Loucy (cell line): ENCODE data around the gene GLRA1.

Experiments used
- H2AFZ ChIP-seq: fragments of 200-600 bp; sonication (generic); 2 replicates; pipeline ENCODE4 v1.6.0; 2016; ENCODE audit warnings: antibody characterized with exemption, mild to moderate bottlenecking, low read length, moderate library complexity
- H3F3A ChIP-seq: fragments of 200-600 bp; 2 replicates; pipeline ENCODE4 v1.6.0; 2016; ENCODE audit warnings: antibody characterized with exemption, low read depth, mild to moderate bottlenecking
- H3K27me3 ChIP-seq: fragments of 200-600 bp; sonication (generic); 2 replicates; pipeline ENCODE4 v1.6.1; 2014; ENCODE audit warnings: low read length, mild to moderate bottlenecking; ENCODE audit not compliant: insufficient read depth, poor library complexity, severe bottlenecking
- H3K36me3 ChIP-seq: fragments of 200-600 bp; sonication (generic); 2 replicates; pipeline ENCODE4 v1.6.1; 2016; ENCODE audit warnings: low read length; ENCODE audit not compliant: insufficient read depth
- H3K4me1 ChIP-seq: fragments of 200-600 bp; sonication (generic); 2 replicates; pipeline ENCODE4 v1.5.1; 2014; ENCODE audit warnings: low read length, mild to moderate bottlenecking; ENCODE audit not compliant: insufficient read depth, poor library complexity, severe bottlenecking
- H3K4me2 ChIP-seq: fragments of 200-600 bp; sonication (generic); 2 replicates; pipeline ENCODE4 v1.6.0; 2014; ENCODE audit warnings: antibody characterized with exemption, low read length, low read depth, mild to moderate bottlenecking; ENCODE audit not compliant: poor library complexity, severe bottlenecking
- H3K4me3 ChIP-seq: fragments of 200-600 bp; sonication (generic); 2 replicates; pipeline ENCODE4 v1.5.1; 2014; ENCODE audit warnings: low read length, mild to moderate bottlenecking, mixed read lengths; ENCODE audit not compliant: poor library complexity, severe bottlenecking
- H3K79me2 ChIP-seq: fragments of 200-600 bp; sonication (generic); 2 replicates; pipeline ENCODE4 v1.6.1; 2014; ENCODE audit warnings: low read length; ENCODE audit not compliant: insufficient read depth
- H3K9ac ChIP-seq: fragments of 200-600 bp; sonication (generic); 2 replicates; pipeline ENCODE4 v1.6.0; 2014; ENCODE audit warnings: mild to moderate bottlenecking, low read depth, low read length, moderate library complexity; ENCODE audit not compliant: poor library complexity, severe bottlenecking
- H3K9me2 ChIP-seq: fragments of 200-600 bp; sonication (generic); replicated peaks from 2 replicates; pipeline ENCODE4 v1.6.1; 2016; ENCODE audit warnings: low read depth, low read length, mixed read lengths
- H3K9me3 ChIP-seq: fragments of 200-600 bp; sonication (generic); 2 replicates; pipeline ENCODE4 v1.6.1; 2014; ENCODE audit warnings: mild to moderate bottlenecking, antibody characterized with exemption, low read length, low read depth; ENCODE audit not compliant: insufficient read depth
- H4K20me1 ChIP-seq: fragments of 200-600 bp; sonication (generic); 2 replicates; pipeline ENCODE4 v1.6.0; 2014; ENCODE audit warnings: antibody characterized with exemption, low read length, mild to moderate bottlenecking; ENCODE audit not compliant: insufficient read depth, poor library complexity, severe bottlenecking
- CTCF ChIP-seq: fragments of 200-600 bp; sonication (generic); conservative IDR thresholded peaks from 2 replicates; pipeline ENCODE4 v1.5.1; 2014; ENCODE audit warnings: mild to moderate bottlenecking, antibody characterized with exemption, low read length
- EZH2phosphoT487 ChIP-seq: fragments of 200-600 bp; IDR thresholded peaks from 2 replicates; pipeline ENCODE4 v1.6.1; 2018; ENCODE audit warnings: antibody characterized with exemption, mild to moderate bottlenecking, moderate library complexity, borderline replicate concordance

GLRA1 gene

DNA sequence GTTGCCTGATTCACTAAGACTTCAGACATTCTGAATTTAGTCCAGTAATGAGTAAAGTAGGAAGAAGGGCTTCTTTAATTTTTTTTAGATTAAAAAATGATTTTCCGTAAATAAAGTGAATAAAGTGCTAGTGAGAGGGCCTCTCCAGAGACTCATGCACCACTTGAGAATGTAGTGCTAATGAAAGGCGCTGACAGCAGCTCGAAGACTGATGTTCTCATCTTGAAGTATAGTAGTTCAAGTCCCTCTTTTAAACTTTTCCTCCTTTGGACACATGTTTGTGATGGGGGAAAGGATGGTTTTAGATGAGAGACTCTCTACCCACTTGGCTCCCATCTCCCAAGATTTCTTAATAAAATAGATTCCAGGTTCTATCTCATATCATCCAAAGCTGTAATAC, 104.4 kb downstream of the GLRA1 start:
- no peaks in the 10 kb centered on the region for H3K4me1 ChIP-seq
- H3K4me3 ChIP-seq: no peak overlapping the region
- H3K36me3 ChIP-seq: no peaks in the 10 kb centered on the region
- no peaks in the 10 kb centered on the region for H3K79me2 ChIP-seq
- no peak overlapping the region for H3K4me2 ChIP-seq
- H3K9me2 ChIP-seq: no peaks in the 10 kb centered on the region
- H3K9me3 ChIP-seq: no peaks in the 10 kb centered on the region
- no peaks in the 10 kb centered on the region for H3F3A ChIP-seq
- no peaks in the 10 kb centered on the region for H4K20me1 ChIP-seq
- H3K9ac ChIP-seq: no peak overlapping the region
- no peak for TF ChIP-seq CTCF
- no peak for TF ChIP-seq EZH2phosphoT487
- H2AFZ ChIP-seq: no peak overlapping the region
- no peaks in the 10 kb centered on the region for H3K27me3 ChIP-seq

DNA sequence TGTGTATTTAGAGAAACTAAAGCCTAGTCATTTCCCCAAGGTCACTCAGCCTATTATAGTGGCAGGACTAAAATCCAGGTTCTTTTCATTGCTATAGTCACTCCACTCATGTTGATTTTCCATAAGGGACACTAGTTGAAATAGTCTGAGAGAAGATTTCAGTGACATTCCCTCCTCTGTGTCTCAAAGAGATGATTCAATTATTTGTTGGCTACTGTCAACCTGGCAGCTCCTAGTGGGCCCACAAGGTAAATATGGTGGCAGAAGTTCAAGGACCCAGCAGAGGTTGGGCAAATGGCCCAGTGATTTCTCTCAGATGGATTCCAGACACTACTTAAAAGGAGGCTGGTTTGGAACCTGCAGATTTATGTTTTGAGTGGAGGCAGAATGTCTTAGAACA, 104.8 kb downstream of the GLRA1 start:
- H3K27me3 ChIP-seq: no peaks in the 10 kb centered on the region
- no peaks in the 10 kb centered on the region for H4K20me1 ChIP-seq
- H2AFZ ChIP-seq: no peak overlapping the region
- no peaks in the 10 kb centered on the region for H3K9me3 ChIP-seq
- no peak overlapping the region for H3K4me2 ChIP-seq
- no peak for TF ChIP-seq CTCF
- TF ChIP-seq EZH2phosphoT487: no peak
- no peaks in the 10 kb centered on the region; the same call in 1 of the 2 replicates for H3K36me3 ChIP-seq
- H3K4me1 ChIP-seq: no peaks in the 10 kb centered on the region
- no peak overlapping the region for H3K4me3 ChIP-seq
- H3K79me2 ChIP-seq: no peaks in the 10 kb centered on the region
- no peak overlapping the region for H3K9ac ChIP-seq
- H3K9me2 ChIP-seq: no peaks in the 10 kb centered on the region
- no peaks in the 10 kb centered on the region for H3F3A ChIP-seq

DNA sequence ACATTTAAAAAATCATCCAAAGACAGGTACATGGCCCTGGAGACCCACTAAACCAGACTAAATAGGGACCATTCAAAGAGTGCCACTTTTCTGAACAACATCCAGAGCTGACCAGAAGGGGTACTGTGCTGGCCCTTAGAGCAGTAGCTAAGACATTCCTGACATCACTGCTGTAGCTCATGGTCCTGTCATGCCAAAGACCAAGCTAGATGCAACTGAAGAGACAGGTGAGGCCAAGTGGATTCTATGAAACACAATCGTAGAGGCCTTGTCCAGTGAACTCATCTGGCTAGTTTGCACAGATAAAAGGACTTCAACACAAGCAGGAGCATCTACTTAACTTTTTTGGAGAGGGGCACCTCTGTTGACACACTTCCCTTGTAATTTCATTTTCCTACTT, 109.6 kb downstream of the GLRA1 start:
- H3K4me3 ChIP-seq: no peak overlapping the region
- no peaks in the 10 kb centered on the region for H3F3A ChIP-seq
- H2AFZ ChIP-seq: no peak overlapping the region
- H3K36me3 ChIP-seq: peaks cover 29% of the 10 kb centered on the region
- no peaks in the 10 kb centered on the region for H3K9me2 ChIP-seq
- TF ChIP-seq CTCF: no peak
- TF ChIP-seq EZH2phosphoT487: no peak
- H3K9me3 ChIP-seq: no peaks in the 10 kb centered on the region
- no peaks in the 10 kb centered on the region for H3K79me2 ChIP-seq
- H3K4me1 ChIP-seq: no peaks in the 10 kb centered on the region
- no peak overlapping the region for H3K4me2 ChIP-seq
- H4K20me1 ChIP-seq: peaks cover 2% of the 10 kb centered on the region
- no peaks in the 10 kb centered on the region for H3K27me3 ChIP-seq
- H3K9ac ChIP-seq: no peak overlapping the region
